Psoas muscle (tissue), 8 donors: ENCODE data around the gene FBLN1. TPM values are rescaled to one million over a fixed set of nuclear protein-coding genes. Genes with fewer than 3 reads are reported as not detected.

Source experiments
- ATAC-seq, 4 donors: fragments of 200-7000 bp; cut with Tn5 transposase; one replicate each; pipeline ENCODE4 v1.9.1; 2020; ENCODE audit warnings: moderate library complexity in 3 of 4, mild to moderate bottlenecking in 2 of 4
- DNase-seq, 2 donors: peaks; one replicate each; pipeline ENCODE4 v3.0.0-alpha.2; 2020
- H3K27ac ChIP-seq: fragments of 200-600 bp; one replicate; pipeline ENCODE4 v1.8.0; 2022
- H3K27me3 ChIP-seq, 3 donors: fragments of 200-600 bp in 1 of 3; one replicate each; pipeline versions ENCODE4 v1.6.1 to v1.8.0; 2013 to 2022; ENCODE audit warnings: low read length in 2 of 3, mild to moderate bottlenecking in 2 of 3, moderate library complexity in 1 of 3; ENCODE audit not compliant: insufficient read depth in 3 of 3
- H3K36me3 ChIP-seq, 2 donors: fragments of 200-600 bp in 1 of 2; one replicate each; pipeline versions ENCODE4 v1.6.1 to v1.8.0; 2013 to 2022; ENCODE audit warnings: low read depth in 1 of 2, mild to moderate bottlenecking in 1 of 2, moderate library complexity in 1 of 2; ENCODE audit not compliant: insufficient read depth in 1 of 2
- H3K4me1 ChIP-seq: fragments of 200-600 bp; one replicate; pipeline ENCODE4 v1.8.0; 2022
- H3K4me3 ChIP-seq: fragments of 200-600 bp; one replicate; pipeline ENCODE4 v1.8.0; 2022; ENCODE audit warnings: mild to moderate bottlenecking
- H3K9me3 ChIP-seq: fragments of 200-600 bp; one replicate; pipeline ENCODE4 v1.8.0; 2022
- WGBS, 3 donors: extraction: QIAGEN DNeasy Blood & Tissue Kit; methylation state at CpG; one replicate each; pipeline versions ENCODE4 v1.1.6 to v1.1.7; 2013; 5-methylcytosine and 5-hydroxymethylcytosine counted together
- intact Hi-C, 2 donors: fragments of 100-400 bp; cut with DNase I; formaldehyde crosslinking; loops; one replicate each; pipeline versions ENCODE4 v1.11.0 to v1.14.2; 2022
- polyA plus RNA-seq, 3 donors: library from polyadenylated mRNA; stranded (reverse); fragments of 200-250 nt; gene quantifications; one replicate each; pipeline ENCODE4 v1.2.3, GENCODE V29; 2013
- total RNA-seq, 4 donors: library from RNA; stranded (reverse); fragmentation: NEBNext Ultra II Directional in 2 of 4; extraction: Animal tissue kit (Norgen Biotek cat#: 25700) in 2 of 4; gene quantifications; one replicate each; pipeline versions ENCODE4 v1.2.1 to v1.2.4, GENCODE V29; 2021 to 2023
- TF ChIP-seq, protein P1 (sequence below): fragments of 200-600 bp; IDR thresholded peaks from one replicate; pipeline ENCODE4 v1.8.0; 2022; ENCODE audit warnings: antibody characterized with exemption
- donor health status: healthy with polysubstance abuse.
- donor health status: DM: no; HTN: no; CAD: no; lungs with moderate emphysema.
- donor health status: Bipolar disorder and iron deficiency.
- donor health status: healthy.
- donor health status: DM: yes; HTN: yes; CAD: no.
- donor health status: DM: no; HTN: no; CAD: no.
- donor health status: DM: no; HTN: no; CAD: no.
- donor health status: DM: yes; HTN: yes; CAD: no.

The FBLN1 gene
- total and polyA plus RNA-seq, 7 donors, result 10.5 to 95.7 (median 19.3) TPM

DNA sequence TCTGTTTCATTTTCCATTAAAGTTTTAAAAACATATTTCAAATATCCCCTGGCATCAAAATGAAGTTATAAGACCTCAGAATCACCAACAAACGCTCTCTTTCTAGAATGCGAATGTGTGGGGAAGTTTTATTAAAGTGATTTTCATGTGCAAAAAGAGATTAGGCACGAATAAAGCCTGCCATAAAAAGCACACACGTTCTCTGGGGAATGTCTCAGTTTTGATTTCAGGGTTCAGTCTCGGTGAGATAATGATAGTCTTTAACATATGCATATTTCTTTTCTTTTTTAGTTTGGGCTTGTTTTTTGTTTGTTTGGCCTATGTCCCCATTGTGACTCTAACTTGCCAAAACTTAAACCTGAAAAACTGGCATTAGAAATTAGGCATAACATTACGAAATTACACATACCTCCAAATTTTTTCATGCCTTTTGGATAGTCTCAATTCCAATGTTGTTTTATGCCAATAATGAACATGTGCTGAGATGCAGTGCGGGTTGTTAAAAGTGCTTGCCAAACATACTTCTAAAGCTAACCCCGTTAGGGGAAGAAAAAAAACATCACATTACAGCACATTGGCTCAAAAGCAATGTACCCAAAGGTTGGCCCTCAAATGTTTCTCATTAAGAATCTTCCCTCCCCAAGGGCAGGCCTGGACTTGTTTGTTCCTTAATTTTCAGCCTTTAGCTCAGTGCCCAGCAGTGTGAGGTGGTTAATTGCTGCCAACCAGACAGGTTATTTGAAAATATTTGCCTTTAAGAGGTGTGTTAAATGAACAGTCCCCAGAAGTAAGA lies 33.2 kb upstream of the FBLN1 start:
- H3K4me1 ChIP-seq, result no peaks in the 10 kb centered on the region
- H3K4me3 ChIP-seq, result no peak overlapping the region
- ATAC-seq (no peak), DNase-seq (no peak)
- peaks cover 4% of the 10 kb centered on the region for H3K9me3 ChIP-seq
- 39 to 52% (median 43%) methylated on average over 8 of the region's 8 CpGs for WGBS, 3 donors
- TF ChIP-seq, protein P1, sequence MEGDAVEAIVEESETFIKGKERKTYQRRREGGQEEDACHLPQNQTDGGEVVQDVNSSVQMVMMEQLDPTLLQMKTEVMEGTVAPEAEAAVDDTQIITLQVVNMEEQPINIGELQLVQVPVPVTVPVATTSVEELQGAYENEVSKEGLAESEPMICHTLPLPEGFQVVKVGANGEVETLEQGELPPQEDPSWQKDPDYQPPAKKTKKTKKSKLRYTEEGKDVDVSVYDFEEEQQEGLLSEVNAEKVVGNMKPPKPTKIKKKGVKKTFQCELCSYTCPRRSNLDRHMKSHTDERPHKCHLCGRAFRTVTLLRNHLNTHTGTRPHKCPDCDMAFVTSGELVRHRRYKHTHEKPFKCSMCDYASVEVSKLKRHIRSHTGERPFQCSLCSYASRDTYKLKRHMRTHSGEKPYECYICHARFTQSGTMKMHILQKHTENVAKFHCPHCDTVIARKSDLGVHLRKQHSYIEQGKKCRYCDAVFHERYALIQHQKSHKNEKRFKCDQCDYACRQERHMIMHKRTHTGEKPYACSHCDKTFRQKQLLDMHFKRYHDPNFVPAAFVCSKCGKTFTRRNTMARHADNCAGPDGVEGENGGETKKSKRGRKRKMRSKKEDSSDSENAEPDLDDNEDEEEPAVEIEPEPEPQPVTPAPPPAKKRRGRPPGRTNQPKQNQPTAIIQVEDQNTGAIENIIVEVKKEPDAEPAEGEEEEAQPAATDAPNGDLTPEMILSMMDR, result no peak
- no peaks in the 10 kb centered on the region for H3K36me3 ChIP-seq
- intact Hi-C loops, result no loop called here
- H3K27ac ChIP-seq, result no peak overlapping the region
- no peaks in the 10 kb centered on the region for H3K27me3 ChIP-seq

DNA sequence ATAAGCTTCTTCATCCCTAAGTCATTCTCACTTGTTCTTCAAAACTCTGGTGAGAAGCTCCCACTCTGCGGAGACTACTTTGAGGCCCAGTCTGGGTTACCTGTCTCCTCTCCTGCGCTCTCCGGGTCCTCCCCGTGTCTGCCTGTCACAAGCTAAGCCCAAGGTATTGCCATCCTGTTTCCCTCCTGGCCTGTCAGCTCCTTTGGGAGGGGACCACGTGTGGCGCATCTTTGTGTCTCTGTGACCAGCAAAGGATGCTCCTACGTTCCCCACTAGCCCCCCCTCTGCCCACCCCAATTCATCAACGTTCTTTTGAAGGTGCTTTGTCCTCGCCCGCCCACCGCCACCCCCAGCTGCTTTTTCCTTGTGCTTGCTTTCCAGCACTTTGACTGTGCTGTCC lies 31.8 kb upstream of the FBLN1 start:
- no peaks in the 10 kb centered on the region for H3K36me3 ChIP-seq
- 80 to 87% (median 83%) methylated on average over 11 of the region's 11 CpGs for WGBS, 3 donors
- TF ChIP-seq, protein P1, result no peak
- ATAC-seq (no peak), DNase-seq (no peak)
- peaks cover 4% of the 10 kb centered on the region for H3K9me3 ChIP-seq
- H3K27me3 ChIP-seq, result peaks cover 0 to 2% (median 0%) of the 10 kb centered on the region in 3 donors
- no peak overlapping the region for H3K27ac ChIP-seq
- no peaks in the 10 kb centered on the region for H3K4me1 ChIP-seq
- no peak overlapping the region for H3K4me3 ChIP-seq
- intact Hi-C loops, result no loop called here

DNA sequence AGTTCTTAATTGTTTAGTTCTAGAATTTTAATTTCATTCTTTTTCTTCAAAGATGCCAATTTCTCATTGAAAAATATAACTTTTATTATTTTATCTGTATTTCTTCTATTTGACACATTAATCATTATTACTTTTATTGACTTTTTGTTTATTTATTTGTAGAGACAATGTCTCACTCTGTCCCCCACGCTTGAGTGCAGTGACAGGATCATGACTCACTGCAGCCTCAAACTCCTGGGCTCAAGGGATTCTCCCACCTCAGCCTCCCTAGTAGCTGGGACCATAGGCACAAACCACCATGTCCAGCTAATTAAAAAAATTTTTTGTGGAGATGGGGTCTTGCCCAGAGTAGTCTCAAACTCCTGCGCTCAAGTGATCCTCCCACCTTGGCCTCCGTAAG lies 30.3 kb upstream of the FBLN1 start:
- Histone ChIP-seq H3K4me3 (no peak overlapping the region), H3K27ac (no peak overlapping the region), H3K9me3 (no peaks in the 10 kb centered on the region), H3K4me1 (no peaks in the 10 kb centered on the region), H3K27me3 (peaks cover 0 to 5% (median 0%) of the 10 kb centered on the region in 3 donors), H3K36me3 (no peaks in the 10 kb centered on the region)
- intact Hi-C loops, result no loop called here
- no peak for ATAC-seq
- TF ChIP-seq, protein P1, result no peak
- 94 to 99% (median 97%) methylated on average over 3 of the region's 3 CpGs for WGBS, 3 donors
- no peak for DNase-seq

DNA sequence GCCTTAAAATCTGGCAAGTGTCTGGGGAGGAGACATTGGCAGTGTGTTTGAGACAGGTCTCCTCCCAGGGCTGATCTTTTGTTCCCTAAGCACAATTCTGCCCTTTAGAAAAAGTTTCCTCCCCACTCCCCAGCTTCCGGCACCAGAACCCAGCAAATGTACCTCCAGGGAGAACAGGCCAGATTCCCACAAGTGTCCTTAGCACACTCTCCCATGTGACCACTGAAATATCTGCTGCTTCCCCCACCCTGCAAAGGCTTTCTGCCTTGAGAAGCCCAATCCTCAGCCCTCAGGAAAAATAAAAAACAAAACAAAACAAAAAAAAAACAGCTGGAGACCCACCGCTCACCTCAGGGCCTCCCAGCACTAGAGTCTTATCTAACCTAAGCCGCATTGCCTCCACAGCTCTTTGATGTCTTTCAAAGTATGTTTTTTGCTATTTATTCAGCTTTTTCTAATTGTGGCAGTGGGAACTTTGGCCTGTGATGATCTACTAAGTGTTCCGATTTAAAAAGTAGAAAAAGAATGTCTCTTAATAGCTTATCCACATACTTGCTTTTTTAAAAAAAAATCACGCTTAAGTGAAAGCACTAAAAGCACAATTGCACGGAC lies 29.0 kb upstream of the FBLN1 start:
- peaks cover 0 to 5% (median 0%) of the 10 kb centered on the region in 3 donors for H3K27me3 ChIP-seq
- H3K4me1 ChIP-seq, result no peaks in the 10 kb centered on the region
- no peaks in the 10 kb centered on the region for H3K9me3 ChIP-seq
- no peak for ATAC-seq
- H3K36me3 ChIP-seq, result no peaks in the 10 kb centered on the region
- H3K27ac ChIP-seq, result no peak overlapping the region
- intact Hi-C loops, result no loop called here
- H3K4me3 ChIP-seq, result no peak overlapping the region
- DNase-seq, result no peak
- WGBS, 3 donors, result 82 to 86% (median 84%) methylated on average over 6 of the region's 6 CpGs
- TF ChIP-seq, protein P1, result no peak
